Gastrocnemius medialis (tissue), 4 donors: Measurements from ENCODE around the gene TRIO. TPM values are rescaled to one million over a fixed set of nuclear protein-coding genes. Genes with fewer than 3 reads are reported as not detected.

Experiments
- ATAC-seq, 2 donors: fragments of 150-250 bp; one replicate each; pipeline ENCODE4 v1.9.1; 2016
- DNase-seq, 2 donors: peaks; one replicate each; pipeline ENCODE4 v3.0.0-alpha.2; 2019
- H3K27ac ChIP-seq, 4 donors: fragments of 200-600 bp; sonication (generic); 1 replicate in 1 of 4; 2 replicates in 3 of 4; pipeline ENCODE4 v1.5.1; 2016 to 2018; ENCODE audit warnings: mild to moderate bottlenecking in 2 of 4, moderate library complexity in 1 of 4
- H3K27me3 ChIP-seq, 3 donors: fragments of 200-600 bp; sonication (generic) in 2 of 3; 1 replicate in 1 of 3; 2 replicates in 2 of 3; pipeline versions ENCODE4 v1.5.1 to v1.6.0; 2016 to 2019; ENCODE audit warnings: mild to moderate bottlenecking in 1 of 3, moderate library complexity in 1 of 3
- H3K36me3 ChIP-seq, 2 donors: fragments of 200-600 bp; sonication (generic) in 1 of 2; one replicate each; pipeline ENCODE4 v1.5.1; 2017 to 2018
- H3K4me1 ChIP-seq, 2 donors: fragments of 200-600 bp; sonication (generic) in 1 of 2; one replicate each; pipeline ENCODE4 v1.5.1; 2016 to 2017; ENCODE audit warnings: mild to moderate bottlenecking in 2 of 2
- H3K4me3 ChIP-seq, 4 donors: fragments of 200-600 bp; sonication (generic) in 3 of 4; 1 replicate in 1 of 4; 2 replicates in 3 of 4; pipeline ENCODE4 v1.5.1; 2016 to 2019; ENCODE audit warnings: mild to moderate bottlenecking in 2 of 4
- H3K9me3 ChIP-seq, 3 donors: fragments of 200-600 bp; sonication (generic) in 2 of 3; 1 replicate in 1 of 3; 2 replicates in 2 of 3; pipeline ENCODE4 v1.5.1; 2016 to 2019
- CTCF ChIP-seq, 5 experiments: fragments of 450-650 bp in 3 of 5; fragments of 200-600 bp in 2 of 5; sonication (generic) in 2 of 5; IDR thresholded peaks in 4 of 5; conservative IDR thresholded peaks in 1 of 5; 1 replicate in 4 of 5; 2 replicates in 1 of 5; pipeline ENCODE4 v1.5.1; 2016 to 2019; ENCODE audit warnings: antibody characterized with exemption in 5 of 5, mild to moderate bottlenecking in 3 of 5, moderate library complexity in 3 of 5
- POLR2A ChIP-seq, 2 donors: fragments of 450-650 bp; IDR thresholded peaks; one replicate each; pipeline ENCODE4 v1.6.1; 2017; ENCODE audit warnings: antibody characterized with exemption in 2 of 2, mild to moderate bottlenecking in 2 of 2, moderate library complexity in 2 of 2
- in situ Hi-C, 4 donors: fragments of 200-750 bp; cut with MboI; loops; one replicate each; pipeline versions ENCODE4 v1.15.0 to v1.8.0; 2017; ENCODE audit warnings: low sequenced_read_pairs in 4 of 4
- intact Hi-C: fragments of 100-400 bp; cut with DNase I; formaldehyde crosslinking; loops from one replicate; pipeline ENCODE4 v1.15.1; 2023; ENCODE audit warnings: low total_unique reads
- total RNA-seq, 4 donors: library from RNA; depleted of rRNA; stranded (reverse); fragments of >200 nt; gene quantifications; one replicate each; pipeline versions ENCODE4 v1.1.0 to v1.2.3, GENCODE V29; 2016

The TRIO gene
- total RNA-seq, 4 donors from 2014 or later = 31.5 to 57.5 (median 50.4) TPM

GRCh38 chr5:14231156-14231555, 88.0 kb downstream of the TRIO start:
- H3K4me3 ChIP-seq = no peak overlapping the region
- H3K27me3 ChIP-seq = no peaks in the 10 kb centered on the region
- H3K9me3 ChIP-seq = no peaks in the 10 kb centered on the region
- ATAC-seq = no peak
- in situ Hi-C loops (no loop called here), intact Hi-C loops (no loop called here)
- H3K4me1 ChIP-seq = peaks cover 32 to 33% of the 10 kb centered on the region in 2 donors
- H3K27ac ChIP-seq = no peak overlapping the region
- TF ChIP-seq CTCF (IDR thresholded peaks at IDR 0.05 in 4 of 5, conservative IDR thresholded peaks at IDR 0.05 in 1 of 5) (no peak), POLR2A (IDR thresholded peaks at IDR 0.05) (no peak)
- H3K36me3 ChIP-seq = no peaks in the 10 kb centered on the region
- no peak for DNase-seq

GRCh38 chr5:14231890-14232289, 88.7 kb downstream of the TRIO start:
- H3K27me3 ChIP-seq = no peaks in the 10 kb centered on the region
- H3K9me3 ChIP-seq = no peaks in the 10 kb centered on the region
- DNase-seq = no peak
- no peak overlapping the region for H3K4me3 ChIP-seq
- intact Hi-C loops = no loop called here
- no peak for ATAC-seq
- H3K4me1 ChIP-seq = peaks cover 28% of the 10 kb centered on the region in 2 donors
- in situ Hi-C loops = no loop called here
- H3K27ac ChIP-seq = no peak overlapping the region
- H3K36me3 ChIP-seq = no peaks in the 10 kb centered on the region
- no peak for TF ChIP-seq CTCF (IDR thresholded peaks at IDR 0.05 in 4 of 5, conservative IDR thresholded peaks at IDR 0.05 in 1 of 5)
- no peak for TF ChIP-seq POLR2A (IDR thresholded peaks at IDR 0.05)

- Histone ChIP-seq H3K4me3 (no peak overlapping the region), H3K4me1 (peaks cover 24 to 26% of the 10 kb centered on the region in 2 donors), H3K27me3 (no peaks in the 10 kb centered on the region), H3K36me3 (no peaks in the 10 kb centered on the region), H3K9me3 (no peaks in the 10 kb centered on the region), H3K27ac (no peak overlapping the region)
- ATAC-seq (no peak), DNase-seq (no peak)
- intact Hi-C loops (no loop called here), in situ Hi-C loops (no loop called here)
- TF ChIP-seq POLR2A (IDR thresholded peaks at IDR 0.05) (no peak), CTCF (IDR thresholded peaks at IDR 0.05 in 4 of 5, conservative IDR thresholded peaks at IDR 0.05 in 1 of 5) (no peak)
Observed at GRCh38 chr5:14234204-14234603, 91.1 kb downstream of the TRIO start.

- TF ChIP-seq CTCF (IDR thresholded peaks at IDR 0.05 in 4 of 5, conservative IDR thresholded peaks at IDR 0.05 in 1 of 5) (no peak), POLR2A (IDR thresholded peaks at IDR 0.05) (no peak)
- in situ Hi-C loops (no loop called here), intact Hi-C loops (no loop called here)
- no peaks in the 10 kb centered on the region for H3K36me3 ChIP-seq
- DNase-seq (no peak), ATAC-seq (no peak)
- H3K27me3 ChIP-seq = no peaks in the 10 kb centered on the region
- H3K27ac ChIP-seq = no peak overlapping the region
- H3K4me1 ChIP-seq = peaks cover 19 to 25% of the 10 kb centered on the region in 2 donors
- no peaks in the 10 kb centered on the region for H3K9me3 ChIP-seq
- H3K4me3 ChIP-seq = no peak overlapping the region
Observed at GRCh38 chr5:14235872-14236271, 92.7 kb downstream of the TRIO start.

- Histone ChIP-seq H3K4me3 (no peak overlapping the region), H3K27ac (no peak overlapping the region), H3K36me3 (no peaks in the 10 kb centered on the region), H3K27me3 (no peaks in the 10 kb centered on the region), H3K9me3 (no peaks in the 10 kb centered on the region), H3K4me1 (peaks cover 23 to 34% of the 10 kb centered on the region in 2 donors)
- ATAC-seq (no peak), DNase-seq (no peak)
- TF ChIP-seq POLR2A (IDR thresholded peaks at IDR 0.05) (no peak), CTCF (IDR thresholded peaks at IDR 0.05 in 4 of 5, conservative IDR thresholded peaks at IDR 0.05 in 1 of 5) (no peak)
- intact Hi-C loops = no loop called here
- in situ Hi-C loops = no loop called here
Observed at GRCh38 chr5:14236757-14237156, 93.6 kb downstream of the TRIO start.
